Hepatic stellate cell (primary cell): Measurements from ENCODE around the gene PACS2.

Experiments
- DNase-seq: peaks from one replicate; pipeline ENCODE4 v3.0.0; 2011; ENCODE audit warnings: low spot score

The PACS2 gene

GRCh38 chr14:105369653-105370040 lies 55.1 kb downstream of the PACS2 start:
- no peak for DNase-seq

GRCh38 chr14:105374389-105374788 lies 59.8 kb downstream of the PACS2 start:
- DNase-seq: no peak

- no peak for DNase-seq
Observed at GRCh38 chr14:105375635-105376057, 61.1 kb downstream of the PACS2 start.

GRCh38 chr14:105376521-105377440 lies 62.2 kb downstream of the PACS2 start:
- DNase-seq: no peak

- DNase-seq: no peak
Observed at GRCh38 chr14:105377555-105378182, 63.1 kb downstream of the PACS2 start.

- DNase-seq: no peak
Observed at GRCh38 chr14:105378199-105378598, 63.7 kb downstream of the PACS2 start.

- no peak for DNase-seq
Observed at GRCh38 chr14:105378873-105379685, 64.5 kb downstream of the PACS2 start.

- no peak for DNase-seq
Observed at GRCh38 chr14:105379946-105380345, 65.4 kb downstream of the PACS2 start.

GRCh38 chr14:105380756-105381155 lies 66.2 kb downstream of the PACS2 start:
- DNase-seq: no peak

GRCh38 chr14:105381446-105382342 lies 67.1 kb downstream of the PACS2 start:
- no peak for DNase-seq

- DNase-seq: no peak
Observed at GRCh38 chr14:105382343-105383082, 68.0 kb downstream of the PACS2 start.

- no peak for DNase-seq
Observed at GRCh38 chr14:105383083-105383730, 68.7 kb downstream of the PACS2 start.

GRCh38 chr14:105384041-105384557 lies 69.6 kb downstream of the PACS2 start:
- DNase-seq: no peak

- DNase-seq: no peak
Observed at GRCh38 chr14:105384605-105385321, 70.2 kb downstream of the PACS2 start.

- DNase-seq: no peak
Observed at GRCh38 chr14:105385322-105385637, 70.7 kb downstream of the PACS2 start.

- no peak for DNase-seq
Observed at GRCh38 chr14:105385698-105386365, 71.3 kb downstream of the PACS2 start.

GRCh38 chr14:105386581-105387529 lies 72.3 kb downstream of the PACS2 start:
- DNase-seq: no peak

- no peak for DNase-seq
Observed at GRCh38 chr14:105387530-105387922, 73.0 kb downstream of the PACS2 start.
